ENCODE measurements around the gene COX4I2.

Gene COX4I2

DNA sequence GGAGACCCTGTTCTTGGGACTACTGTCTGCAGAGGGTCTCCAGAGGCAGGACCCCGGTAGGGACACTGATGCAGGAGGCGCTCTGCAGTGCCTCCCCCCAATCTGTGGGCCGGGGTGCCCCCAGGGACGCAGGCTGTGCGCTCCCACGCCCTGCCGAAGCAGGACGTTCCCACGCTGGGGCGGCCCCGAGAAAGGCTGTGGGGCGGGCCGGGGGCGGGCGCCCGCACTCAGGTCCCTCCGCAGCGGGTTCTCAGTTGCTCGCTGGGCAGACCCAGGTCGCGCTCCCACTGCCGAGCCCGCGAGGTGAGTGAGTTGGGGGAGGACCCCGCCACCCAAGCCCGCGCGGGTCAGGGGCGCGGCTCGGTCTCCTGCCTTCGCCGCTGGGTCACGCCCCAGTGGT, at the start of gene COX4I2:
COX4I2 (plus strand) TSS at position 253 of the 400 bp plus-strand sequence. CDS start 1,106 bp downstream, outside the sequence.
- in situ Hi-C loops (cut with MboI; ENCODE audit: low sequenced_read_pairs), result no loop called here

DNA sequence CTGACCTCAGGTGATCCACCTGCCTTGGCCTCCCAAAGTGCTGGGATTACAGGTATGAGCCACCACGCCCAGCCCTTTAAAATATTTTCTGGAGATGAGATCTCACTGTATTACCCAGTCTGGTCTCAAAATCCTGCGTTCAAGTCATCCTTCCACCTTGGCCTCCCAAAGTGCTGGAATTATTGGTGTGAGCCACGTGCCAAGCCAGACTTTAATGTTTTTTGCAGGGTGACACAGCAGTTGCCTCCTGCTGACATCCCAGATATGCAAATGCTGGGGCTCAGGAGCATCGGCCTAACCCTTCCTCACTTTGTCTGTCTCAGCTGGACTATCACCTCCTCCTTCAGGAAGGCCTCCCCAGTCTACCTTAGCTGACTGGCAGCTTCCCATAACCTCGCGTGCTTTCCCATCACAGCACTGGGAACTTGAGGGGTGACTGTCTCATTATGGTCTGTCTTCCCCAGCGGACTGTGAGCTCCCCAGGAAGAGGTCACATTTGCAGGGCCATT, 46.9 kb upstream of the COX4I2 start:
- in situ Hi-C loops (cut with MboI; ENCODE audit: low sequenced_read_pairs), result loop anchor here (10.0 kb wide), 1 partner anchor 64 kb away; no protein-coding TSS in a partner anchor

DNA sequence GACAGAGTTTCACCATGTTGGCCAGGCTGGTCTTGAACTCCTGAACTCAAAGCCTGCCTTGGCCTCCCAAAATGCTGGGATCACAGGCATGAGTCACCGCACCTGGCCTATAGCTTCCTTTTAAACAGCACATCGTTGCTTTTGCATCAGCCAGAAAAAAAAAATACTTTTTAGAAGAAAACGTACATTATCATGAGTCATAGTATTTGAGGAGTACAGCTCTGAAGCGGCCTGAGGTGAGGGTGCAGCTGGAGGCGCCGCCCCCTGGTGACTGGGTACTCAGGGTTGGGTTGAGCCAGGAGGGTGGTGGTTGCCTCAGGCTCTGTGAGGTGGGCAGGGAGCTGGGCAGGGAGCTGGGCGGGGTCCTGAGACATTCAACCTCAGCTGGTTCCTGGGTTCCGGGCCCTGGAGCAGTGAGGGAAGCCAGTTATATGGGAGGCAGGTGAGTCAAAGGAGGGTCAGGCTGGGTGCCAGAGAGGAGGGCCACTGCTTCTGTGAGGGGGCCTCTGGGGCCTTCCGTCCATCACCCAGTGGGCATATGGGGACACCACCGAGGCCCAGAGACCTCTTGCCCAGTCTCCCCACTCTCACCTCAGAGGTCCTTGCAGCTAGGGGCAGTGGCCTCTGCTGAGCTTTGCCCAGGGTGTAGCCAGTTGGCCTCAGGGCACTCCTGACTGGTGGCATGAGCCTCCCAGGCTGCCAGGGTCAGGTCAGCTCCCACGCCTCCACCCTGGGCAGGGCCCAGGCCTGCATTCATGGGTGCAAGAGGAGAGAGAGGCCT, 44.3 kb upstream of the COX4I2 start:
- in situ Hi-C loops (cut with MboI; ENCODE audit: low sequenced_read_pairs), result loop anchor here (10.0 kb wide), 1 partner anchor 61 kb away; no protein-coding TSS in a partner anchor

DNA sequence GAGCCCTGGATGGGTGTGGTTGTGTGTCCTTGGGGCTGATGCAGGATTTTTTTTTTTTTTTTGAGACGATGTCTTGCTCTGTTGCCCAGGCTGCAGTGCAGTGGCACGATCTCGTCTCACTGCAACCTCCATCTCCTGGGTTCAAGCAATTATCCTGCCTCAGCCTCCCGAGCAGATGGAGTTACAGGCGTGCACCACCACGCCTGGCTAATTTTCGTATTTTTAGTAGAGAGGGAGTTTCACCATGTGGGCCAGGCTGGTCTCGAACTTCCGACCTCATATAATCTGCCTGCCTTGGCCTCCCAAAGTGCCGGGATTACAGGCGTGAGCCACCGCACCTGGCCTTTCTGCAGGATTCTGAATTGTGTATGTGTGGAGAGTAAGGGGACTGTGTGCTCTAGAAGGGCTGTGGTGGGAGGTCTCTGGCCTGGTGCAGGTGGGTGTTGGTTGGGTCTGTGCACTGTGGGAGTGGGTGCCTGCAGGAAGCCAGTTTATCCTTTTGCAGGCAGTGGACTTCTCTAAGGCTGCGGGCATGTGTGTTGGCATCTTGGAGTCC, 43.6 kb upstream of the COX4I2 start:
- in situ Hi-C loops (cut with MboI; ENCODE audit: low sequenced_read_pairs), result loop anchor here (10.0 kb wide), 1 partner anchor 61 kb away; no protein-coding TSS in a partner anchor

DNA sequence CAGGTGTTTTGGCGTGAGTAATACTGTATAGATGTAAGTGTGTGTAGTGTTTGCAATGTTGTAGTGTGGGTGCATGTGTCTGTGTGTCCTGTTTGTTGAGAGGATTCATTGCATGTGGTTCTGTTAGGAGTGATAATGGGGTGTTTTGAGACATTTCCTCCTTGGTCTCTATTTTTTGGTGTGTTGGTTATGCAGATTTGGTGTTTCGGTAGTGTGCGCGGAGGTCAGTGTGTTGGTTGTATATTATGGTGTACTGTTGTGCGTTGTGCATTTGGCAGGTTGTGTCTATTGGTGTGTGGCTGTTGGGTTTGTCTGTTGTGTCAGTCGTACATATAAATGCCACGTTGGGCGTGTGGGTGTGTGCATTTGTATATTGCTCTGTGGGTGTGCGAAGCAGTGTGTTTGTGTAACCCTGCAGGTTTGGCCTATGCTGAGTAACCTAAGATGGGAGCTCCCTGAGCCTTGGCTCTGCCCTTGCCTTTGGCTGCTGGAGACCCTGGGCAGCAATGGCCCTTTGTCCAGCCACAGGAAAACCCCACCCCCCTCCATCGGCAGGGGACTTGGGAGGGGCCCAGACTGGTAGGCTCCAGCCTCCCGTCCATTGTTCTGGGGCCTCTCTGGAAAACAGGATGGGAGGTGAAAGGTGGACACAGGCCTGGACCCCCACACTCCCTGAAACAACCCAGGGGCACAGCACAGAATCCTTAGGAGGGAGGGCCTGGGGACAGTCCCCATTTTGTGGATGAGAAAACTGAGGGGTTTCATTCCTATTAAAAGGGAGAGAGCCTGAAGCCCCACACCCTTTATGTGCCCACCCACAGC, 42.9 kb upstream of the COX4I2 start:
- in situ Hi-C loops (cut with MboI; ENCODE audit: low sequenced_read_pairs), result loop anchor here (10.0 kb wide), 1 partner anchor 60 kb away; no protein-coding TSS in a partner anchor

DNA sequence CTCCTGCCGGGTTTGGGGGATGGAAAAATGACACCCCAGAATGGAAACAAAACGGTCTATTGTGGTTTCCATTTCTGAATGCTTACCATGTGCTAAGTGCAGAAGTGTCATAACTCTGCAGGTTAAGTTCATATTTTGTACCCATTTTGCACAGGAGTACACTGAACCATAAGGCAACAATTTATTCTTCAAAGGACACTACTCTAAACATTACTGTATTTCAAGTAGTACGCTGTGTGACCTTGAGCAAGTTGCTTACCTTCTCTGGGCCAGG, 42.4 kb upstream of the COX4I2 start:
- in situ Hi-C loops (cut with MboI; ENCODE audit: low sequenced_read_pairs), result loop anchor here (10.0 kb wide), 1 partner anchor 59 kb away; no protein-coding TSS in a partner anchor

DNA sequence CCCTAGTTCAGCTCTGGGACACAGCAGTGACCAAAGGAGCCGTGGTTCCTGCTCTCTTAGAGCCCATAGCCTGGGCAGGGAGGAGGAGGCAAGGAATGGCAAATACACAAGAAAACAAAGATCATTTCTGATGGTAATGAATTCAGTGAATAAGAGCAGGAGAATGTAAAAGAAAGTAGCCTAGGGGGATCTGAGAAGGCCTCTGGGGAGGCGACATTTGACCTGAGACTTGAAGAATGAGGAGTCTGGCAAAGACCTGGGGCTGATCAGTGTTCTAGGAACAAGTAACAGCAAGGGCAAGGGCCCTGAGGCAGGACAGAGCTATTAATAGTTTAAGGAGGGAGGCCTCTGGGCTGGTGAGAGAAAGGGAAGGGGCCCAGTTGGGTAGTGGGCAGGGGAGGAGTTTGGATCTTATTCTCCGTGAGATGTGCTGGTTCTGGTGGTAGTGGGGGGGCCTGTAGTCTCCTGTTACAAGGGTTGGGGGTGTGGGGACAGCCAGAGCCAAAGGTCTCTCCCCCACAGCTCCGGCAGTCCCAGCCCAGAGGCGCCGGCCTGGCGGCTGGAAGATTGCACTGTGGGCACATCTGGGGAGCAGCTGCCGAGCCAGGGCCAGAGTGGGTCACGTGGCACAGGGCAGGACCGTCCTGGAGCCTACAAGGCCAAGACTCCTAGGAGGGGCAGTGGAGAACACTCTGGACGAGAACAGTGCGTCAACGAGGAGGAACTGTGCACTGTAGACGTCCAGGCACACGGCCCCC, 41.9 kb upstream of the COX4I2 start:
- in situ Hi-C loops (cut with MboI; ENCODE audit: low sequenced_read_pairs), result loop anchor here (10.0 kb wide), 1 partner anchor 59 kb away; no protein-coding TSS in a partner anchor

DNA sequence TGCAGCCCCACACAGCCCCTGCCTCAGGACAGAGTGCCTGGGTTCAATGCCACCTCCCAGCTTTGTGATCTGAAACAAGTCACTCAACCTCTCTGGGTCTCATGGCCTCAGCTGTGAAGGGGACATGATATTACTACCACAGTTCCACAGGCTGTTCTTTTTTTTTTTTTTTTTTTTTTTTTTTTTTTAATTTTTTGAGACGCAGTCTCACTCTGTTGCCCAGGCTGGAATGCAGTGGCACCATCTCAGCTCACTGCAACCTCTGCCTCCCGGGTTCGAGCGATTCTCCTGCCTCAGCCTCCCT, 41.3 kb upstream of the COX4I2 start:
- in situ Hi-C loops (cut with MboI; ENCODE audit: low sequenced_read_pairs), result loop anchor here (10.0 kb wide), 1 partner anchor 58 kb away; no protein-coding TSS in a partner anchor

DNA sequence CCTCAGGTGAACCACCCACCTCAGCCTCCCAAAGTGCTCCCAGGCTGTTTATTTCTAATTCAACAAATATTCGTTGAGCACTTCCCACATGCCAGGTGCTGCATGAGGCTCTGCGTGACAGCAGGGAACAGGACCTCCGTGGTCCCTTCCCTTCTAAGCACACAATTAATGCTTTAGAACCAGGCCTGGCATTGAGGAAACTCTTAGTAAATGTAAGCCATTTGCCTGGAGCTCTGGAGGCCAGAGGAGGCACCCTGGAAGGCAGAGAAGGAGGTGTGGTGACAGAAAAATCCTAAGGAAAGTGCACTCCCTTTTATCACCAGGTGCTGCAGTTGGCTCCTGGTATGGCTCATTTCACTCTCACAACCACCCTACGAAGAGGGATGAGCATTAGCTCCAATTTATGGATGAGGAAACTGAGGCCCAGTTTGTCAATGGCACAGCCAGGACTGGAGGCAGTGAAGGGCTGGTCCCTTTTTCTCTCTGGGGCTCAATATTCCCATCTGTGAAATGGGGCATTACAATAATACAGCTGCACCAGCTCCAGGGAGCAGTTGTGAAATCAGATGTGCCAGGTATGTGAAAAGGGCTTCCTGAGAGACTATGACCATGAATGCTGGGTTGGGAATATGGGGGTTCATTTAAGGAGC, 40.8 kb upstream of the COX4I2 start:
- in situ Hi-C loops (cut with MboI; ENCODE audit: low sequenced_read_pairs), result loop anchor here (10.0 kb wide), 1 partner anchor 58 kb away; no protein-coding TSS in a partner anchor

DNA sequence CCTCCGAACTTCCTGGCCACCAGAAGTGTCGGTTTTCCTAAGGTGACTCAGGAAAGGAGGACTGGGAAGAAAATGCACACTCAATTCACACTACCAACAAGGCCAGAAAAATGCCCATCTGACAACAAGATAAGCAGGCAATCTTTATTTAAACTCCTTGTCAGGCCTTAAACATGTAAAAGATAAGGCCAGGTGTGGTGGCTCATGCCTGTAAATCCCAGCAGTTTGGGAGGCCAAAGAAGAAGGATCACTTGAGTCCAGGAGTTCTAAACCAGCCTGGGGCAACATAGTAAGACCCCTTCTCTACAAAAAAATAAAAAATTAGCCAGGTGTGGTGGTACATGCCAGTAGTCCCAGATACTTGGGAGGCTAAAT, 40.2 kb upstream of the COX4I2 start:
- in situ Hi-C loops (cut with MboI; ENCODE audit: low sequenced_read_pairs), result loop anchor here (10.0 kb wide), 1 partner anchor 57 kb away; no protein-coding TSS in a partner anchor

DNA sequence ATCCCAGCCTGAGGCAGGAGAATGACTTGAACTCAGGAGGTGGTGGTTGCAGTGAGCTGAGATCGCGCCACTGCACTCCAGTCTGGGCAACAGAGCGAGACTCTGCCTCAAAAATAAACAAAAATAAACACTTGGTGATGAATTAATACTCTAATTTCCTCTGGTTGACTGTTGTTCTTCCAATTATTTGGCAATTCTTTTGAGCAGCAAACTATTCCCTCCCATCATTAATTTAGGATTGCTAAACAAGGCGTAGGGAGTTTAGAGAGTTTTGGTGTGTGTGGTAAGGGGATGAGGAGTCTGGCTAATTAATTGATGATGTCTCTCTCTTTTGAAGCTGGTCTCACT, 35.3 kb upstream of the COX4I2 start:
- in situ Hi-C loops (cut with MboI; ENCODE audit: low sequenced_read_pairs), result no loop called here

DNA sequence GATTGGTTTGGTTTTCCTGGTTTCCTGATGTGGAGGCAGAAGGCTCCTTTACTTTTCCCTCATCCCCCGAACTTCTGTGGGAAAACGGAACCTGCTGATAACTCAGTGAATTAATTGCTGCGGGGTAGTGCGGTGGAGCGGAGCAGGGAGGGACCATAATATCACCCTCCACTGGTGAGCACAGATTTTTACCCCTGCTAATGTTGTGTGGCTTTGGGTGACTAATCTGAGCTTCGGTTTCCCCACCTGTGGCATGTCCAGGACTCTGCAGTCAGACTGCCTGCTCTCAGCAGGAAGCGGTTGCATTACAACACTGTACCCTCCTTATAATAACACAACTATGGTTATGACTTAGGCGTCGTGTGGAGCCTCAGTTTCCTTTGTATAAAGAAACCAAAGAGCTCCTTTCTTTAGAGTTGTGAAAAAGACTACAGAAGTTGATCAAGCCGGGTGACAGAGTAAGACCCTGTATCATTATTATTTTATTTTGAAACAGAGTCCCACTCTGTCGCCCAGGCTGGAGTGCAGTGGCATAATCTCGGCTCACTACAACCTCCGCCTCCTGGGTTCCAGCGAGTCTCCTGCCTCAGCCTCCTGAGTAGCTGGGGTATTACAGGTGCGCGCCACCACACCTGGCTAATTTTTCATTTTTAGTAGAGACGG, 34.8 kb upstream of the COX4I2 start:
- in situ Hi-C loops (cut with MboI; ENCODE audit: low sequenced_read_pairs), result no loop called here

DNA sequence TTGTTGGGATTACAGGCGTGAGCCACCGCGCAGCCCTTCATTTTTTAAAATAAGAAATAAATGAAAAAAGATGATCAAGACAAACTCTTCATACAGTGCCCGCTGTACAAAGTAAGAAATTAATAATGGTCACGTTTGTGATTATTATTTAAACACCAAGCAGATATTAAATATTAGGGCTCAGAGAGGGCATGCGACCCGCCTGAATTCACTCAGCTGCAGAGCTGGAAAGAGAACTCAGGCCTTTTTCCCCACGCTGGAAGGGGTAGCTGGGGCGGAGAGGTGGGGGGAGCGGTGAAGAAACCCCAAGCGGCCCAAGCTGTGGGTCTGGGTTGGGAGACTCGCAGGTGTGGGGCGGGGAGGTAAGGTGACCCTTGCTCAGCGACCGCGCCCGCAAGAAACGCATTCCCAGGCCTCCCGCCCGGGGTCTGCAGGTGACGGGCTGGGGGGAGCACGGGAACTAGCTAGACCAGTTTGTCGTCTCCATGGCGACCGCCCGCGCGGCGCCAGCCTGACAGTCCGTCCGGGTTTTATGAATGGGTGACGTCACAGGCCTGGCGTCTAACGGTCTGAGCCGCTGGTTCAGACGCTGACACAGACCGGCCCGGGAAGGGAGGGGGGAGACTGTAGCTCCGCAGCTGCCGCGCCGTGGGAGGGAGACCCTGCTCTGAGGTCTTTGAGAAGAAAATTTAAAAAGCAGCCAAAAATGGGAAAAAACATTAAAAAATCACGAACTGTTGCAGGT, 33.7 kb upstream of the COX4I2 start:
- in situ Hi-C loops (cut with MboI; ENCODE audit: low sequenced_read_pairs), result no loop called here

DNA sequence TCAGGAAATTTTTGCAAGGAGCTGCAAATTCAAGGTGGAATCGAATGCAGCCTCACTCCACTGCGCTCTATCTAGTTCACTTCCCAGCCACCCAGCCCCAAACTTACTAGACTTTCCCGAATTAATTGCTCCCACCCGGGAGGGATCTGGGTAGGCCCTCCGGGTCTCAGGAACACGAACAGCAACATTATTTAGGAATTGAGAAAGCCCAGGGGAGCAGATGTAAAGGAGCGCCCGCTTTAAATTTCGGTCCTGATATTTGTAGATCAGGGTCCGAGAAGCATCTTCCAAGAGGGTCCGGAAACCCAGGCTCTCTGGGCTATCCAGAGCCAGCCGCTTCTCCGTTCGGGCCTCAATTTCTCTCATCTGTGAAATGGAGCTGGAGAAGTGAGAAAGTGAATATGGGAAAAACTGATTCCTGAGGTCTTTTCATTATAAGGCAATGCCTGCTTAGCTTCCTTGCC, 33.1 kb upstream of the COX4I2 start:
- in situ Hi-C loops (cut with MboI; ENCODE audit: low sequenced_read_pairs), result no loop called here

DNA sequence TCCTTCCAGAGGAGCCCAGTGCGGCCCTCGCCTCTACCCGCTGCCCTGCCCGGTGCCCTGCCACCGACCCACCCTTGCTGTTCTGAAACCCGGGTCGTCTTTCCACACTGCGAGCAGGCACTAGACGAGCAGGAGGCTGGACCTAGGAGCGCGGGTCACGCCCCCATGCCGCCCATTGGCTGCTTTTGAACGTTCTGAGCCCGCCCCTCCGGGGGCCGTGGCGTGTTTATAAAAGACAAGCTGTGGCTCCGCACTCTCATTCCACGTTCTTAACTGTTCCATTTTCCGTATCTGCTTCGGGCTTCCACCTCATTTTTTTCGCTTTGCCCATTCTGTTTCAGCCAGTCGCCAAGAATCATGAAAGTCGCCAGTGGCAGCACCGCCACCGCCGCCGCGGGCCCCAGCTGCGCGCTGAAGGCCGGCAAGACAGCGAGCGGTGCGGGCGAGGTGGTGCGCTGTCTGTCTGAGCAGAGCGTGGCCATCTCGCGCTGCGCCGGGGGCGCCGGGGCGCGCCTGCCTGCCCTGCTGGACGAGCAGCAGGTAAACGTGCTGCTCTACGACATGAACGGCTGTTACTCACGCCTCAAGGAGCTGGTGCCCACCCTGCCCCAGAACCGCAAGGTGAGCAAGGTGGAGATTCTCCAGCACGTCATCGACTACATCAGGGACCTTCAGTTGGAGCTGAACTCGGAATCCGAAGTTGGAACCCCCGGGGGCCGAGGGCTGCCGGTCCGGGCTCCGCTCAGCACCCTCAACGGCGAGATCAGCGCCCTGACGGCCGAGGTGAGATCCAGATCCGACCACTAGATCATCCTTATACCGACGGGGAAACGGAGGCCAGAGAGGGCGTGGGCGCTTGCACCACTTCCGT, 32.4 kb upstream of the COX4I2 start, which contains the start of gene ID1:
ID1 (plus strand) TSS at position 259 of the 871 bp plus-strand sequence; CDS start at position 358, 99 bp downstream.
- in situ Hi-C loops (cut with MboI; ENCODE audit: low sequenced_read_pairs), result no loop called here

DNA sequence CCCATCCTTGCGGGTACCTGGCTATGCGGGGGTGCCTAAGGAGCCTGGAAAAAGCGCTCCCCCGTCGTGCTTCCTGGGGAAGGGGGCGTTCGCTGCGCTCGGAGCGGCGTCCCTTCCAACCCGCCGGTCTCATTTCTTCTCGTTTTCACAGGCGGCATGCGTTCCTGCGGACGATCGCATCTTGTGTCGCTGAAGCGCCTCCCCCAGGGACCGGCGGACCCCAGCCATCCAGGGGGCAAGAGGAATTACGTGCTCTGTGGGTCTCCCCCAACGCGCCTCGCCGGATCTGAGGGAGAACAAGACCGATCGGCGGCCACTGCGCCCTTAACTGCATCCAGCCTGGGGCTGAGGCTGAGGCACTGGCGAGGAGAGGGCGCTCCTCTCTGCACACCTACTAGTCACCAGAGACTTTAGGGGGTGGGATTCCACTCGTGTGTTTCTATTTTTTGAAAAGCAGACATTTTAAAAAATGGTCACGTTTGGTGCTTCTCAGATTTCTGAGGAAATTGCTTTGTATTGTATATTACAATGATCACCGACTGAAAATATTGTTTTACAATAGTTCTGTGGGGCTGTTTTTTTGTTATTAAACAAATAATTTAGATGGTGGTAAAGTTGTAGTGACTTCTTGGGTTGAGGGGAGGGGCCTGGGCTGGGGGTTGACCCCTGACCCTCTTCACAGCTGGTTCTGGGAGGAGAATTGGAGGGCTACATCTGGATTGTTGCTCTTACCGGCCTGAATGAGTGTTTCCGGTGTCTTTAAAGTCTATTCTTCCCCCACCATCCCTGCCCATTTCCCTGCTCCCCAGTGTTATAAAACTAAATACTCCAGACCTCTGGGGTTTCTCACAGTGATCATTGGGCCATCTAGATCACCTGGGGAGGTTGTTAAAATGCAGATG, 31.6 kb upstream of the COX4I2 start:
- in situ Hi-C loops (cut with MboI; ENCODE audit: low sequenced_read_pairs), result no loop called here
